GM21515 (cell line): ENCODE results near the gene GPRC5C.

Experiments used
- ATAC-seq: cut with Tn5 transposase; IDR thresholded peaks from one replicate; pipeline ENCODE4 v1.9.1; 2021; ENCODE audit not compliant: unreplicated experiment

The GPRC5C gene

GRCh38 chr17:74431568-74432423 lies at the start of gene GPRC5C:
Gene GPRC5C, plus strand, starts transcription at chr17:74432088. Its CDS starts 7,689 bp downstream, at chr17:74439777.
- peak; percentile 44 for ATAC-seq

- ATAC-seq = no peak
Measured at GRCh38 chr17:74383141-74383540, 48.7 kb upstream of the GPRC5C start.

GRCh38 chr17:74385201-74385600 lies 46.7 kb upstream of the GPRC5C start:
- no peak for ATAC-seq

- ATAC-seq = no peak
Measured at GRCh38 chr17:74386386-74386785, 45.5 kb upstream of the GPRC5C start.

GRCh38 chr17:74387365-74388218 lies 44.3 kb upstream of the GPRC5C start:
- ATAC-seq = no peak

GRCh38 chr17:74389084-74389753 lies 42.7 kb upstream of the GPRC5C start:
- no peak for ATAC-seq

GRCh38 chr17:74389937-74390679 lies 41.8 kb upstream of the GPRC5C start:
- ATAC-seq = no peak

- no peak for ATAC-seq
Measured at GRCh38 chr17:74390680-74391653, 40.9 kb upstream of the GPRC5C start.

GRCh38 chr17:74391771-74392170 lies 40.1 kb upstream of the GPRC5C start:
- ATAC-seq = no peak

GRCh38 chr17:74392848-74393247 lies 39.0 kb upstream of the GPRC5C start:
- ATAC-seq = no peak

- ATAC-seq = no peak
Measured at GRCh38 chr17:74393346-74393942, 38.4 kb upstream of the GPRC5C start.

- no peak for ATAC-seq
Measured at GRCh38 chr17:74394275-74394950, 37.5 kb upstream of the GPRC5C start.

- no peak for ATAC-seq
Measured at GRCh38 chr17:74394977-74395376, 36.9 kb upstream of the GPRC5C start.

GRCh38 chr17:74396567-74396966 lies 35.3 kb upstream of the GPRC5C start:
- no peak for ATAC-seq

GRCh38 chr17:74402048-74402447 lies 29.8 kb upstream of the GPRC5C start:
- no peak for ATAC-seq

GRCh38 chr17:74403512-74404137 lies 28.3 kb upstream of the GPRC5C start:
- ATAC-seq = no peak

GRCh38 chr17:74404218-74404617 lies 27.7 kb upstream of the GPRC5C start:
- ATAC-seq = no peak

GRCh38 chr17:74404789-74405188 lies 27.1 kb upstream of the GPRC5C start:
- no peak for ATAC-seq
